Measurements from ENCODE around the gene P2RX3.
"Not testable (repeated sequence)": the region's sequence is repeated elsewhere in the genome, so short reads cannot be mapped to it uniquely, and the experiment has no call there.

The P2RX3 gene

DNA sequence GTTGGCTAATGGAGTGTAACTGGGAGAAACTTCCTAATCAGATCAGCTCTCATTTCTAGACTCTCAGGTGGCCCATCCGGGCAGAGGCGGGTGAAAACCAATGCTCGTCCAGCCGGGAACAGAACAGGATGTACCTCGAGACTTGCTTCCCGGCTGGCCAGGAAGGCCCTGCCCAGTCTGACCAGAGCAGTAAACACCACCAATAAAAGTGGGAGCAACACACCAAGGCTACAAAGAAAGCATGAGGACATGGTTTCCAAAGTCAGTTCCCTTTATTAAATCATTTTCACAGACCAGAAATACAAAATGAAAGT lies 12.5 kb upstream of the P2RX3 start:
- no peak for DNase-seq

DNA sequence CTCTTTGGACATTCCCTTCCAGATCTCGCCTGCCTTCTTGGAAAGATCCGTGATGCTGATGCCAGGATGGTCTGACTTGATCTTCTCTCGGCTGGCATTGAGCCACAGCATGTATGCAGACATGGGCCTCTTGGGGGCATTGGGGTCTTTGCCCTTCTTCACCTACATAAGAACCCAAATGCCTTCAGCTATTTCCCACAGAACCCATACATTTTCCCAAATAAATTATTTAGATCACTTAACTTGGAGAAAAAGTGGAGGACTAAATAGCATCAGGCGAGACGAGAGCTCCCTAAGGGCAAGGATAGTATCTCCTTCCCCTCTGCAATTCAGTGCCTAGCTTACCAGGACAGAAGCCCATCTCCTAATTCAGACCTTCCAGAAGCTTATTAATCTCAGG lies 10.4 kb upstream of the P2RX3 start:
- no peak for DNase-seq

- no peak for DNase-seq
Measured at GRCh38 chr11:57330029-57330428, 8.1 kb upstream of the P2RX3 start.

- no peak for DNase-seq
Measured at GRCh38 chr11:57331720-57332119, 6.4 kb upstream of the P2RX3 start.

GRCh38 chr11:57332694-57333440 lies 5.3 kb upstream of the P2RX3 start:
- DNase-seq = no peak

GRCh38 chr11:57335023-57335342 lies 3.2 kb upstream of the P2RX3 start:
- no peak for DNase-seq

- peak; percentile 93 for DNase-seq
Measured at GRCh38 chr11:57335343-57336110, 2.6 kb upstream of the P2RX3 start, which contains the start of gene SSRP1. Gene SSRP1, minus strand, starts transcription at chr11:57335892. Its CDS starts 771 bp downstream, at chr11:57335121.

DNA sequence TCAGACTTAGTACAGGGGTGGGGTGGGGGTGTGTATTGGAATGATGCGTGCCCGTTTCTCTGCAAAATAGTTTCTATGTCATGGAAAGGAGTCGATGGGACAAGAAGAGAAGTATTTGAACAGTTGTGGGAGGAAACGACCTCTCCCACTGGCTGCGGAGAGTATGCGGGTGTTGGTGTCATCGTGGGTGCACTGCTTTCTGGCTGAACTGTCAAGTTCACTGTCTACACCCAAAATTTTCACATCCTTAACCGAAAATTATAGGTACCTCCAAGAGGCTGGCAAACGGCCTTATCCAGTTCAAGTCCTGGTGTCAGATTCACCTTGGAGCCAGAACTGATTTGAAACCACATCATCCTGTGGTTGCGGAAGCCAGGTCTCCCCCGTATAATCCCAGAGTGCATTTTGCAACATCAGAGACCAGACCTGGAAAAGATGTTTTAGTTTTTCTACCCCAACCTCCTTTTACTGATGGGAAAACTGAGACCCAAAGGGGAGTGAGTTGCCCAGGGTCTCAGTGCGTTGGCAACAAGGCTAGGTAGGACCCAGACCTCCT lies 2.0 kb upstream of the P2RX3 start:
- DNase-seq = peak; percentile 26

- not testable (repeated sequence) for DNase-seq
Measured at GRCh38 chr11:57336856-57337255, 1.3 kb upstream of the P2RX3 start.

DNA sequence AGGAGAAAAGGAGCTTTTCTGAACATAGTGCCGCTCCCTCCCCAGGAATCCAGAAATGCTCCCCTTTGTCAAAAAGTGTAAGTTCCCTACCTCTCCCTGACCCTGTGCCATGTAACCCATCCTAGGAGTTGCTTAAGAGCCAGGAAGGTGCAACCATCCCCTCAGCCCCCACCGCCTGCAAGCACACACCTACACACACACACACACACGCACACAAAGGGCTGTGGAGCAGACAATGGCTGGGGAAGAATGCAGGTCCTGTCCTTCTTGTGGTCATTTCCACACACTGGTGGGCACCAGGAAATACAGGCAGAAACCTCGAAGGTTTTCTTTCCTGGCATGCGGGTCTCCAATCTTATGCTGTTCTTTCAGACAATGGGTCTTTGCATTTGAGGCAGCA lies 1.2 kb downstream of the P2RX3 start:
- no peak for DNase-seq

DNA sequence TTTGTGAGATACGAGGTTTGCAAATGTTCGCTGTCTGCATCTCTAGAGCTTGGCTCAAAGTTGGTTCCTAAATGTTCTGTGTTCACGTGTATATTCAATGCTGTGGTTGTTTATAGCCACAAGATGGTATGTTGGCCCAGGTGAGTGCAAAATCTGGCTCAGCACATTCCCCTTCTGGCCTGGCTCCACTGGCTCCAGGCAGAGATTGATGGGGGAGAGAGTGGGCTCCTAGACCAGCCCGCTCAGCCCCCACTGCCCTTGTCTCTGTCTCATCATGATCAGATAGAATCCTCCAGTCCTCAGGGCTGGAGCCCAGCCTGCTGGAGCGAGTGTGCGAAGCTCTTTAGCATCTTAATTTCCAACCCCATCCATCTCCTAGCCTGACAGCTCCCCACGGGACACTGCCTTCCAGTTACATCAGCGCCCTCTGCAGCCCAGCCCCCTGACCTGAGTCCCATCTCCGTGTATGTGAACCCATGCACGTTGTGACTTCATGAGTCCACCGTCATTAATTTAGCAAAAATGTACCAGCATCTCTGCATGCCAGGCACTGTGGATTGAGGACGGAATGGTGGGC lies 2.0 kb downstream of the P2RX3 start:
- DNase-seq = peak; percentile 28

DNA sequence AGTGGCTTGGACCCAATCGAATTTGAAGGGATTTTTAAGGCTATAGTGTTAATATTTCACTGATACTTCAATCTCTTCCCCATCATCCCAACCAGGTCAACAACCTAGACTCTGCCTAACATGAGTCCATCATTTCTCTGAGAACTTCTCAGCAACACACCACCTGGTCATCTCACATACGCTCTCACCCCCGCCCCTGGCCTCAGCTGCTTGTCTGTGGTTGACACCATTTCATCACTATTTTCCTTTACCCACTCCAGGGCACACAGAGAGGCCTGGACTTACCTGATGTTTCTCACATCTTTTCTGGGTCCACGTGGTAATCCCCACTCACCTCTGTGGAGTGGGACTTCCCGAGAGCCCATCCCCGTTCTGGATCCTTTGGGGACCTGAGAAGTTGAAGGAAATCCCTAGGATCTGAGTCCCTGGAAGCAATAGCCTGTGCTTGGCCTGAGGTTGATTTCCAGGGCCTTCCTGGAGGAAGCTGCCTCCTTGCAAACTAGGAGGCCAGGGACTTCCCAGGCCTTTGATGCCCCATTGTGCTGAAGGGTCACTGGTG lies 3.2 kb downstream of the P2RX3 start:
- no peak for DNase-seq

DNA sequence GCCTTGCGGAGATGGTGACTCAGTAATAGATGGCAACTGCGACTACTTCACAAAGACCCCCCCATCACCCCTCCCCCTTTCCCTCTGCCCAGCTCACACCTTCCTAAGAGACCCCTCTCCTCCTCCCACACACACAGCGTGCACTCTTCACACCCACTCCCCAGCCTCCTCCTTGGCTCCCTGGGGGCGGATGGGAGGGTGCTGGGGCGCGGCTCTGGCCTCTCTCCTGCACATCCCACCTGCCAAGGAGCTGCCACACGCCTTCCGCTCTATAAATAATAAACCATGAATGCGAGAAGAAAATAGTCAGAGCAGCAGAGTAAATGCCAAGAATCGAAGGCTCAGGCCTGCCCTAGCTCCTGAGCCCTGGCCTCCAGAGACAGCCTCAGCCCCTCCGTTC lies 4.5 kb downstream of the P2RX3 start:
- DNase-seq = no peak

- DNase-seq = no peak
Measured at GRCh38 chr11:57343825-57344224, 5.7 kb downstream of the P2RX3 start.

- no peak for DNase-seq
Measured at GRCh38 chr11:57344826-57345225, 6.7 kb downstream of the P2RX3 start.

- peak; percentile 82 for DNase-seq
Measured at GRCh38 chr11:57345555-57346211, 7.5 kb downstream of the P2RX3 start.

DNA sequence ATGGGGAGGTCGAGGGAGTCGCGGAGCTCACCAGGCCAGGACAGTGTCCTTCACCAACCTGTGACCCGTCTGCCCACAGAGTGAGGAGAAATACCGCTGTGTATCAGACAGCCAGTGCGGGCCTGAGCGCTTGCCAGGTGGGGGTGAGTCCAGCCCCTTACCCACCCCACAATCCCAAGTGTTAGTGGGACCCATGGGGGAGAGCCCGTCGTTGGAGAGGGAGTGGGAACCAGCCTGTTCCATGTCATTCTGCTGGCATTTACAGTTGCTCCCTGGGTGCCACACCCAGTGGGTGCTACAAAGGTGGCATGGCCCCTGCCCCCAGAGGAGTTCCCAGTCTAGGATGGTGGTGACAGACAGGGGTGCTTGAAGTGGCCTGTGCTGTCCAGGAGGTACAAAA lies 9.2 kb downstream of the P2RX3 start:
- no peak for DNase-seq

DNA sequence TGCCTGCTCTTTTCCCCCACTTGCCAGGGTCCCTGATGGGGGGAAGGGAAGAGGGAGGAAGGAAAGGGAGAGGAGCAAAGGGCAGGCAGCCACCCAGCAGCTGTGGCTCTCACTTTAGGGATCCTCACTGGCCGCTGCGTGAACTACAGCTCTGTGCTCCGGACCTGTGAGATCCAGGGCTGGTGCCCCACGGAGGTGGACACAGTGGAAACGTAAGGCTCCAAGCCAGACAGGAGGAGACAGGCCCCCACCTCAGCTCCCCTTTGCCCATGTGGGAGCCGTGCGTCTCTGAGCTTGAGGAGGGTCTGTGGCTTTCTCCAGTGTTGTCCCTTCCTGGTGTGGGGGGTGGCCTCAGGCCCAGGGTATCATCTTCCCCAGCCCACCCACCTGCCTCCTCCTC lies 9.9 kb downstream of the P2RX3 start:
- DNase-seq = no peak

DNA sequence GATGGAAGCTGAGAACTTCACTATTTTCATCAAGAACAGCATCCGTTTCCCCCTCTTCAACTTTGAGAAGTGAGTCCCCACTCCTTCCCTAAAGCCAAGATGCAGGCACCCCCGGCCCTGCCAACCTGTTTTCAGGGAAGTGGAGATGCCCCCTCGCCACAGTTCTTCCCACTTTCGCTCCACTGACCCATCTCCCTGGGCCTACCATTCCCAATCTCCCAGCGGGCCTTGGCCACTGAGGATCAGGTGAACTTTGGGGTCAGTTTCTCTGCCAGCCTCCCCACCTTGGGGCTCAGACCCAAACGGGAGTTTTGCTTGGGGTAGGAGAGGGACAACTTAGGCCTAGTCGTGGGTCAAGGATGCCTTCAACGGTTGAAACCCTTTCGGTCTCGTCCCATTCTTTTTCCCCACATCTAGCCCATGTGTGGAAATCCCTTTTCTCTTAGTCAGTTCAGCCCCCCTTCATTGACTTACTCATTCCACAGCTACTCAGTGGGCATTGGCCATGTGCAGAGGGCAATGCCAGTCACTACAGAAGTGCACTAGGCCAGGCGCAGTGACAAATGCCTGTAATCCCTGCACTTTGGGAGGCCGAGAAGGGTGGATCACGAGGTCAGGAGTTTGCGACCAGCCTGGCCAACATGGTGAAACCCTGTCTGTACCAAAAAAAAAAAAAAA lies 10.6 kb downstream of the P2RX3 start:
- no peak for DNase-seq

DNA sequence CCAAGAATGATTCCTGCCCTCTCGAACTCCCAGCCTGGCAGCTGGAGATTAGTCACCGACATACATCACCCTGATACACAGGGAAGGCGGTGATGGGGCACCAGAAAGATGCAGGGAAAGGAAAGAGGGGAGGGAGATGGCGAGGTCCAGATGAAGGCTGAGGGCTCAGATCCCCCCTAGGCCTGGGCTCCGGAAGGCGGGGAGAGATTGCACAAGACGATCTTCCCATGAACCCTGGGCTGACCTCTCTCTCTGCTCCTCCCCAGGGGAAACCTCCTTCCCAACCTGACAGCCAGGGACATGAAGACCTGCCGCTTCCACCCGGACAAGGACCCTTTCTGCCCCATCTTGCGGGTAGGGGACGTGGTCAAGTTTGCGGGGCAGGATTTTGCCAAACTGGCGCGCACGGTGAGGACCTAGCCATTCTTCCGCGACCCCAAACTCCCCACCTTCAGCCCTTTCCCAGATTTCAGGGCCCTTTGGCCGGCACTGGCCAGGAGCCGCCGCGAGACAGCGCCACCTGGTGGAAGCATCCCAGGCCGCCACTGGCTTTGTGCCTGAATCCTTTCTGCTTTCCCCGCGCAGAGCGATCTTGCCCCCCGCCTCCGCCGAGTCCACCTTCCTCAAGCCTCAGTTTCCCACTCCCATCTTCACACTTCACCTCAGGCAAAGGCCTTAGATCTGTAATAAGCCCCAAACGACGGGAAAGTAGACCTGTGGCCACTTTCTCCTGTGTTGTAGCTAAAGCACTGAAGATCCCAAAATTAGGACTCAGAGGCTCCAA lies 11.5 kb downstream of the P2RX3 start:
- DNase-seq = peak; percentile 77

DNA sequence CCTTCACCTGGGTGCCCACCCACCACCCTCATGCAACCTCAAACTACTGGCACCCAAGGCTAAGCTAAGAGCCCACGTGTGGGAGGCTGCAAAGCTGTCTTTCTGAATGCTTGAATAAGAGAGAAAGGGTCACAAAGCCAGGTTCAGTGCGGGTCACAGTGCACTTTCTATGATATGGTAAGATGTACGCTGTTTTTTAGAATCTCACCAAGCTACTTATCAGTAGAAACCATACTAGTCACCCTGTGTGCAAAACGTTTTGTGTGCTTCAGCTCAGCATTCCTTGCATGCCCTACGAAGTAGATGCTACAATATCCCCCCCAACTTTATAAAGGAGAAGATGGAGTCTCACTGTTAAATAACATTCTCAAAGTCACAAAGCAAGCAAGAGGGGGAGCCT lies 14.9 kb downstream of the P2RX3 start:
- no peak for DNase-seq

- DNase-seq = no peak
Measured at GRCh38 chr11:57353446-57353845, 15.3 kb downstream of the P2RX3 start.
